ENCODE measurements around the gene ZNF469. TPM values are rescaled to one million over a fixed set of nuclear protein-coding genes. Genes with fewer than 3 reads are reported as not detected.

The ZNF469 gene
- total RNA-seq, 1 experiment from 2014 or later: 0.09 TPM

GRCh38 chr16:88401604-88402246 is 19.0 kb downstream of the ZNF469 start:
- no peak for TF ChIP-seq EZH2 (IDR thresholded peaks at IDR 0.05; ENCODE audit: borderline replicate concordance, low read depth, low read length, poor library complexity, severe bottlenecking)
- no peak for TF ChIP-seq CTCF (conservative IDR thresholded peaks at IDR 0.05; ENCODE audit: low read depth, low read length)
- ChIA-PET CTCF (no interaction called here), POLR2A (ENCODE audit: low non-redundant PET) (no interaction called here)
- no peak overlapping the region for H3K4me3 ChIP-seq (ENCODE audit: low read depth, low read length, poor library complexity, severe bottlenecking)
- no peaks in the 10 kb centered on the region for H3K4me1 ChIP-seq (ENCODE audit: insufficient read depth, low read length, poor library complexity, severe bottlenecking)
- no TSS peak for BruUV-seq (replicated peaks)
- no peaks in the 10 kb centered on the region for H3K36me3 ChIP-seq (ENCODE audit: insufficient read depth, low read length, poor library complexity, severe bottlenecking)
- no peak for DNase-seq (ENCODE audit: low spot score)
- intact Hi-C loops (cut with micrococcal nuclease; ENCODE audit: unreplicated experiment): no loop called here
- peaks cover 24% of the 10 kb centered on the region for H3K27me3 ChIP-seq (replicated peaks; ENCODE audit: insufficient read depth, low read depth, low read length, poor library complexity)
- no peak overlapping the region for H3K27ac ChIP-seq (ENCODE audit: low read depth, low read length, poor library complexity, severe bottlenecking)
- H3K9me3 ChIP-seq (ENCODE audit: low read depth, low read length, poor library complexity, severe bottlenecking): no peaks in the 10 kb centered on the region

GRCh38 chr16:88402551-88403240 is 19.9 kb downstream of the ZNF469 start:
- intact Hi-C loops (cut with micrococcal nuclease; ENCODE audit: unreplicated experiment): no loop called here
- no TSS peak for BruUV-seq (replicated peaks)

GRCh38 chr16:88403794-88404581 is 21.2 kb downstream of the ZNF469 start:
- intact Hi-C loops (cut with micrococcal nuclease; ENCODE audit: unreplicated experiment): no loop called here
- H3K9me3 ChIP-seq (ENCODE audit: low read depth, low read length, poor library complexity, severe bottlenecking): no peaks in the 10 kb centered on the region
- peaks cover 8% of the 10 kb centered on the region for H3K27me3 ChIP-seq (replicated peaks; ENCODE audit: insufficient read depth, low read depth, low read length, poor library complexity)
- H3K4me3 ChIP-seq (ENCODE audit: low read depth, low read length, poor library complexity, severe bottlenecking): no peak overlapping the region
- POLR2A ChIA-PET (ENCODE audit: low non-redundant PET): no interaction called here
- H3K27ac ChIP-seq (ENCODE audit: low read depth, low read length, poor library complexity, severe bottlenecking): no peak overlapping the region
- no peak for DNase-seq (ENCODE audit: low spot score)
- TF ChIP-seq EZH2 (IDR thresholded peaks at IDR 0.05; ENCODE audit: borderline replicate concordance, low read depth, low read length, poor library complexity, severe bottlenecking) (no peak), CTCF (conservative IDR thresholded peaks at IDR 0.05; ENCODE audit: low read depth, low read length) (no peak)
- no peaks in the 10 kb centered on the region for H3K36me3 ChIP-seq (ENCODE audit: insufficient read depth, low read length, poor library complexity, severe bottlenecking)
- BruUV-seq (replicated peaks): no TSS peak
- no peaks in the 10 kb centered on the region for H3K4me1 ChIP-seq (ENCODE audit: insufficient read depth, low read length, poor library complexity, severe bottlenecking)
- CTCF ChIA-PET: no interaction called here

More at GRCh38 chr16:88402551-88403240, 19.9 kb downstream of the ZNF469 start:
- DNase-seq (ENCODE audit: low spot score): no peak
- peaks cover 14% of the 10 kb centered on the region for H3K27me3 ChIP-seq (replicated peaks; ENCODE audit: insufficient read depth, low read depth, low read length, poor library complexity)
- TF ChIP-seq CTCF (conservative IDR thresholded peaks at IDR 0.05; ENCODE audit: low read depth, low read length) (no peak), EZH2 (IDR thresholded peaks at IDR 0.05; ENCODE audit: borderline replicate concordance, low read depth, low read length, poor library complexity, severe bottlenecking) (no peak)
- no peaks in the 10 kb centered on the region for H3K9me3 ChIP-seq (ENCODE audit: low read depth, low read length, poor library complexity, severe bottlenecking)
- no peak overlapping the region for H3K27ac ChIP-seq (ENCODE audit: low read depth, low read length, poor library complexity, severe bottlenecking)
- H3K4me3 ChIP-seq (ENCODE audit: low read depth, low read length, poor library complexity, severe bottlenecking): no peak overlapping the region
- CTCF ChIA-PET: no interaction called here
- no peaks in the 10 kb centered on the region for H3K4me1 ChIP-seq (ENCODE audit: insufficient read depth, low read length, poor library complexity, severe bottlenecking)
- H3K36me3 ChIP-seq (ENCODE audit: insufficient read depth, low read length, poor library complexity, severe bottlenecking): no peaks in the 10 kb centered on the region
- POLR2A ChIA-PET (ENCODE audit: low non-redundant PET): no interaction called here

Data from A673 (cell line).